ENCODE measurements around the gene CAVIN1.
"Not testable (repeated sequence)": the region's sequence is repeated elsewhere in the genome, so short reads cannot be mapped to it uniquely, and the experiment has no call there.

CAVIN1 gene

GRCh38 chr17:42363767-42364585 is 59.1 kb downstream of the CAVIN1 start:
- Mint-ChIP-seq H3K27me3 (ENCODE audit: low read depth, poor library complexity) (peaks cover 4% of the 10 kb centered on the region), H3K4me3 (no peak overlapping the region), H3K36me3 (ENCODE audit: low read depth) (peaks cover 5% of the 10 kb centered on the region), H3K27ac (no peak overlapping the region), H3K4me1 (peaks cover 16% of the 10 kb centered on the region), H3K9me3 (peaks cover 9% of the 10 kb centered on the region)
- no peak for DNase-seq
- TF ChIP-seq CTCF (IDR thresholded peaks at IDR 0.05): no peak

GRCh38 chr17:42363231-42363630 is 59.8 kb downstream of the CAVIN1 start:
- TF ChIP-seq CTCF (IDR thresholded peaks at IDR 0.05): no peak
- no peak overlapping the region for H3K4me3 Mint-ChIP-seq
- peaks cover 4% of the 10 kb centered on the region for H3K27me3 Mint-ChIP-seq (ENCODE audit: low read depth, poor library complexity)
- DNase-seq: no peak
- H3K27ac Mint-ChIP-seq: no peak overlapping the region
- H3K36me3 Mint-ChIP-seq (ENCODE audit: low read depth): peaks cover 5% of the 10 kb centered on the region
- H3K4me1 Mint-ChIP-seq: peaks cover 16% of the 10 kb centered on the region
- H3K9me3 Mint-ChIP-seq: peaks cover 9% of the 10 kb centered on the region

GRCh38 chr17:42362245-42362961 is 60.7 kb downstream of the CAVIN1 start:
- Mint-ChIP-seq H3K4me1 (peaks cover 13% of the 10 kb centered on the region), H3K36me3 (ENCODE audit: low read depth) (peaks cover 5% of the 10 kb centered on the region), H3K27ac (no peak overlapping the region), H3K4me3 (no peak overlapping the region), H3K9me3 (peaks cover 9% of the 10 kb centered on the region), H3K27me3 (ENCODE audit: low read depth, poor library complexity) (peaks cover 4% of the 10 kb centered on the region)
- no peak for DNase-seq
- no peak for TF ChIP-seq CTCF (IDR thresholded peaks at IDR 0.05)

GRCh38 chr17:42361781-42362186 is 61.3 kb downstream of the CAVIN1 start:
- peaks cover 5% of the 10 kb centered on the region for H3K36me3 Mint-ChIP-seq (ENCODE audit: low read depth)
- H3K9me3 Mint-ChIP-seq: peaks cover 9% of the 10 kb centered on the region
- TF ChIP-seq CTCF (IDR thresholded peaks at IDR 0.05): no peak
- H3K4me1 Mint-ChIP-seq: peaks cover 10% of the 10 kb centered on the region
- H3K4me3 Mint-ChIP-seq: no peak overlapping the region
- H3K27ac Mint-ChIP-seq: no peak overlapping the region
- DNase-seq: no peak
- H3K27me3 Mint-ChIP-seq (ENCODE audit: low read depth, poor library complexity): peaks cover 4% of the 10 kb centered on the region

GRCh38 chr17:42360388-42360787 is 62.7 kb downstream of the CAVIN1 start:
- H3K27me3 Mint-ChIP-seq (ENCODE audit: low read depth, poor library complexity); DNase-seq; H3K36me3 Mint-ChIP-seq (ENCODE audit: low read depth); H3K9me3 Mint-ChIP-seq; H3K4me3 Mint-ChIP-seq; H3K27ac Mint-ChIP-seq: not testable (repeated sequence)
- H3K4me1 Mint-ChIP-seq: peaks cover 10% of the 10 kb centered on the region

- TF ChIP-seq CTCF (IDR thresholded peaks at IDR 0.05): no peak
- Mint-ChIP-seq H3K27ac (no peak overlapping the region), H3K9me3 (peaks cover 9% of the 10 kb centered on the region), H3K27me3 (ENCODE audit: low read depth, poor library complexity) (peaks cover 4% of the 10 kb centered on the region), H3K4me1 (peaks cover 10% of the 10 kb centered on the region), H3K4me3 (no peak overlapping the region), H3K36me3 (ENCODE audit: low read depth) (peaks cover 5% of the 10 kb centered on the region)
- DNase-seq: no peak
Measured at GRCh38 chr17:42359133-42359532, 63.9 kb downstream of the CAVIN1 start.

Measured in nephron progenitor cell (in vitro differentiated cells).